ENCODE measurements around the gene CEP57L1.

Gene CEP57L1

GRCh38 chr6:109166673-109167072, 71.4 kb downstream of the CEP57L1 start:
- TF ChIP-seq CTCF (conservative IDR thresholded peaks at IDR 0.05; ENCODE audit: control insufficient read depth, insufficient read depth, low read depth, low read length) = no peak
- DNase-seq (ENCODE audit: low read depth) = no peak
- no peak overlapping the region for H3K4me3 ChIP-seq (ENCODE audit: control insufficient read depth, low read depth, low read length)

- DNase-seq (ENCODE audit: low read depth) = no peak
- no peak for TF ChIP-seq CTCF (conservative IDR thresholded peaks at IDR 0.05; ENCODE audit: control insufficient read depth, insufficient read depth, low read depth, low read length)
- no peak overlapping the region for H3K4me3 ChIP-seq (ENCODE audit: control insufficient read depth, low read depth, low read length)
These were observed 72.3 kb downstream of the CEP57L1 start for GRCh38 chr6:109167562-109167961.

GRCh38 chr6:109170333-109170732, 75.0 kb downstream of the CEP57L1 start:
- no peak overlapping the region for H3K4me3 ChIP-seq (ENCODE audit: control insufficient read depth, low read depth, low read length)
- TF ChIP-seq CTCF (conservative IDR thresholded peaks at IDR 0.05; ENCODE audit: control insufficient read depth, insufficient read depth, low read depth, low read length) = no peak
- DNase-seq (ENCODE audit: low read depth) = no peak

GRCh38 chr6:109172101-109172746, 76.9 kb downstream of the CEP57L1 start:
- no peak for TF ChIP-seq CTCF (conservative IDR thresholded peaks at IDR 0.05; ENCODE audit: control insufficient read depth, insufficient read depth, low read depth, low read length)
- DNase-seq (ENCODE audit: low read depth) = no peak
- no peak overlapping the region for H3K4me3 ChIP-seq (ENCODE audit: control insufficient read depth, low read depth, low read length)

- DNase-seq (ENCODE audit: low read depth) = peak; percentile 83
- no peak overlapping the region for H3K4me3 ChIP-seq (ENCODE audit: control insufficient read depth, low read depth, low read length)
- no peak for TF ChIP-seq CTCF (conservative IDR thresholded peaks at IDR 0.05; ENCODE audit: control insufficient read depth, insufficient read depth, low read depth, low read length)
These were observed 79.6 kb downstream of the CEP57L1 start for GRCh38 chr6:109174916-109175315.

- DNase-seq (ENCODE audit: low read depth) = peak; percentile 25
- no peak overlapping the region for H3K4me3 ChIP-seq (ENCODE audit: control insufficient read depth, low read depth, low read length)
- no peak for TF ChIP-seq CTCF (conservative IDR thresholded peaks at IDR 0.05; ENCODE audit: control insufficient read depth, insufficient read depth, low read depth, low read length)
These were observed 83.6 kb downstream of the CEP57L1 start for GRCh38 chr6:109178921-109179320.

- no peak for DNase-seq (ENCODE audit: low read depth)
- no peak overlapping the region for H3K4me3 ChIP-seq (ENCODE audit: control insufficient read depth, low read depth, low read length)
- no peak for TF ChIP-seq CTCF (conservative IDR thresholded peaks at IDR 0.05; ENCODE audit: control insufficient read depth, insufficient read depth, low read depth, low read length)
These were observed 84.2 kb downstream of the CEP57L1 start for GRCh38 chr6:109179507-109179906.
